NCI-H2227 (cell line): ENCODE measurements around the gene RABEPK.
"Not testable (repeated sequence)": the region's sequence is repeated elsewhere in the genome, so short reads cannot be mapped to it uniquely, and the experiment has no call there.

ENCODE experiments used
- DNase-seq: peaks from one replicate; lab custom pipeline; 2025; ENCODE audit not compliant: unreplicated experiment; lab: John Stamatoyannopoulos, UW

Gene RABEPK

GRCh38 chr9:125200216-125201047 lies at the start of gene RABEPK:
RABEPK (plus strand) TSS chr9:125200542; CDS start chr9:125203014, 2,472 bp downstream.
- DNase-seq, result peak; percentile 94

- DNase-seq, result no peak
Observed at GRCh38 chr9:125151730-125152129, 48.6 kb upstream of the RABEPK start.

- no peak for DNase-seq
Observed at GRCh38 chr9:125153712-125154367, 46.5 kb upstream of the RABEPK start.

GRCh38 chr9:125156551-125156950 lies 43.8 kb upstream of the RABEPK start:
- no peak for DNase-seq

- no peak for DNase-seq
Observed at GRCh38 chr9:125160750-125161149, 39.6 kb upstream of the RABEPK start.

GRCh38 chr9:125161284-125161918 lies 38.9 kb upstream of the RABEPK start:
- no peak for DNase-seq

GRCh38 chr9:125162891-125163290 lies 37.5 kb upstream of the RABEPK start:
- not testable (repeated sequence) for DNase-seq

GRCh38 chr9:125166762-125167161 lies 33.6 kb upstream of the RABEPK start:
- DNase-seq, result no peak

GRCh38 chr9:125169895-125170294 lies 30.4 kb upstream of the RABEPK start:
- no peak for DNase-seq

GRCh38 chr9:125172031-125172755 lies 28.1 kb upstream of the RABEPK start:
- DNase-seq, result no peak

GRCh38 chr9:125176636-125177035 lies 23.7 kb upstream of the RABEPK start:
- DNase-seq, result no peak

GRCh38 chr9:125177888-125178287 lies 22.5 kb upstream of the RABEPK start:
- DNase-seq, result no peak

- not testable (repeated sequence) for DNase-seq
Observed at GRCh38 chr9:125179776-125180175, 20.6 kb upstream of the RABEPK start.

- peak; percentile 34 for DNase-seq
Observed at GRCh38 chr9:125180876-125181275, 19.5 kb upstream of the RABEPK start.

GRCh38 chr9:125181756-125182155 lies 18.6 kb upstream of the RABEPK start:
- DNase-seq, result not testable (repeated sequence)

GRCh38 chr9:125183054-125183453 lies 17.3 kb upstream of the RABEPK start:
- DNase-seq, result no peak

- DNase-seq, result no peak
Observed at GRCh38 chr9:125183561-125183960, 16.8 kb upstream of the RABEPK start.

- peak; percentile 23 for DNase-seq
Observed at GRCh38 chr9:125189011-125189360, 11.4 kb upstream of the RABEPK start.

- peak; percentile 96 for DNase-seq
Observed at GRCh38 chr9:125189361-125190289, 10.7 kb upstream of the RABEPK start, which contains the start of gene PPP6C. PPP6C (minus strand) TSS chr9:125189803; CDS start chr9:125189718, 85 bp downstream.

GRCh38 chr9:125190361-125190801 lies 10.0 kb upstream of the RABEPK start:
- DNase-seq, result peak; percentile 5
